ENCODE results near the gene AHRR.

The AHRR gene

GRCh38 chr5:446066-446882 is 124.8 kb downstream of the AHRR start:
- DNase-seq = no peak

GRCh38 chr5:446883-447263 is 125.4 kb downstream of the AHRR start:
- peak in 1 of 2 donors; percentile 51 for DNase-seq

- no peak for DNase-seq
These were observed 126.0 kb downstream of the AHRR start for GRCh38 chr5:447501-447900.

- peak; percentile 7 to 66 for DNase-seq
These were observed 126.7 kb downstream of the AHRR start for GRCh38 chr5:448061-448765.

- no peak for DNase-seq
These were observed 127.2 kb downstream of the AHRR start for GRCh38 chr5:448766-449090.

- DNase-seq = no peak
These were observed 127.6 kb downstream of the AHRR start for GRCh38 chr5:449151-449550.

GRCh38 chr5:451587-452458 is 130.3 kb downstream of the AHRR start:
- no peak for DNase-seq

GRCh38 chr5:452978-453710 is 131.6 kb downstream of the AHRR start:
- DNase-seq = no peak

GRCh38 chr5:453725-454481 is 132.4 kb downstream of the AHRR start:
- no peak for DNase-seq

GRCh38 chr5:454936-455335 is 133.4 kb downstream of the AHRR start:
- no peak for DNase-seq

GRCh38 chr5:455806-456205 is 134.3 kb downstream of the AHRR start:
- DNase-seq = no peak

- DNase-seq = no peak
These were observed 135.1 kb downstream of the AHRR start for GRCh38 chr5:456351-457194.

- DNase-seq = no peak
These were observed 135.9 kb downstream of the AHRR start for GRCh38 chr5:457195-457961.

- DNase-seq = no peak
These were observed 137.2 kb downstream of the AHRR start for GRCh38 chr5:458547-459353.

- no peak for DNase-seq
These were observed 138.2 kb downstream of the AHRR start for GRCh38 chr5:459562-460272.

- no peak for DNase-seq
These were observed 138.7 kb downstream of the AHRR start for GRCh38 chr5:460273-460625.

GRCh38 chr5:462051-462481 is 140.6 kb downstream of the AHRR start:
- DNase-seq = no peak

- DNase-seq = no peak
These were observed 141.8 kb downstream of the AHRR start for GRCh38 chr5:463301-463700.

GRCh38 chr5:463952-464351 is 142.4 kb downstream of the AHRR start:
- DNase-seq = peak; percentile 74 to 89

Measured in CD4-positive, alpha-beta T cell treated with Interleukin-1 beta for 1 hour (primary cell).